ENCODE results near the gene PCDH9.

PCDH9 gene

DNA sequence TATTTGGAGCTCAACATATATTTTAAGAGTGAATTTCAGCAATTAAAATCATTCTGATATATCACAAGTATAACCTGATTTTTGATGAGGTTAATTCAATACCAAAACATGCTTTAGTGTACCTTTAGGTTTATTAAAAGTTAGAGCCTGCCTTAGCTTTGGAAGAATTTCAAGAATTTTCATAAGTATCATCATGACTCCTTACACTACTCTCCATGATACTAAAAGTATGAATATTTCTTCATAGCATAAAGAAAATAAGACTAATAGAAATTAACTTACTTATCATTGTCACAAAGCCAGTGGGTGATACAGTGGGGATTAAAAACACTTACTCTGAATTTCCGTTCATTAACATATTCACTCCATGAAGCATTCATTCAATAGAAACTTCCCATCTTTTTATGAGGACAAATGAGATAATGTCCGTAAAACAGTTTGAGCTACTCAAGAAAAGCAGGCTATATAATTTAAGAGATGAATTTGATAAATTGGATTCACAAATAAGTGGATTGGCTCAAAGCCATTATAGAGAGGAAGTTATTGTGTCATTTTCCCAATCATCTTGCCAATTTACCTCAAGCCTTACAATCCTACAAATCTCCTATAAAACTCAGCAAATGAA, 214.0 kb downstream of the PCDH9 start:
- no peak for DNase-seq

- no peak for DNase-seq
Measured at GRCh38 chr13:67014399-67014798, 215.7 kb downstream of the PCDH9 start.

- no peak for DNase-seq
Measured at GRCh38 chr13:67013709-67014108, 216.4 kb downstream of the PCDH9 start.

DNA sequence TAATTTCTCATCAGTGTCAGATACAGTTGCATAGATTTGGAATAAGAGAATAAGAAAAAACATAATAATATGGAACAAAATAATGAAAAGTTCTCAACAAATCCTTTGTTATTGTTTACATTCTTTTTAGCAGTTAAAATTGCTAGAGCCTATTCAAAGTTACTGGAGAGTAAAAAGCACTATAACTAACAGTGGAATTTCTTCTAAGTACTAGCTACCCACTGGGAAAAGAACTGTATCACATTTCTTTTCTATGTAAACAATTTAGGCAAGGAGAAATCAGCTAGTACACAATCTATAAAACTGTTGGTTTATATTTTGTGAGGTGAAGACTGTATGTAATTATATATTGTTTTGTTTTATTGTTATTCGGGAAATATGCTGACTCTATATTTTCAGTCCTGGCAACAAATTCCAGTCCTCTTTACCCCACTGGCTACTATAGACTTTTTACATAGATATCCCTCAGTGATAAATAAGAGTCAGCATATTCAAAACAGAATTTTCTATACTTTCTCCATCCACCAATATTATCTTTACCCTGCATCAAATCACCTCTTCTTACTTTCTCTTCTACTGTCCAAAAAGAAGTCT, 222.0 kb downstream of the PCDH9 start:
- DNase-seq, result no peak

DNA sequence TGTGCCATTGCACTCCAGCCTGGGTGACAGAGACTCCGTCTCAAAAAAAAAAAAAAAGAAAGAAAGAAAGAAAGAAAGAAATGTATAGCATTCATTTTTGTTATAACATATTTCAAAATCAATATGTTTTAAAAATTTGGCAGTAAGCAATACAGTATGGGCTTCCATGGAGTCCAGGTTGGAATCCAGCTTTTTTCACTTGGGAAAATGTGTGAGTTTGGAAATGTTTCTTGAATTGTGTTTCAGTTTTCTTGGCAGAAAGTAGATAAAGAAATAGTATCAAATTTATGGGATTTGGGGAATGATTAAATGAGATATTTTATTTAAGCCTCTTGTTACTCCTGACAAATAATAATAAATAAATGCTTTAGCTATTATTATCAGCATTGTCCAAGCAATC, 225.6 kb downstream of the PCDH9 start:
- DNase-seq, result no peak

DNA sequence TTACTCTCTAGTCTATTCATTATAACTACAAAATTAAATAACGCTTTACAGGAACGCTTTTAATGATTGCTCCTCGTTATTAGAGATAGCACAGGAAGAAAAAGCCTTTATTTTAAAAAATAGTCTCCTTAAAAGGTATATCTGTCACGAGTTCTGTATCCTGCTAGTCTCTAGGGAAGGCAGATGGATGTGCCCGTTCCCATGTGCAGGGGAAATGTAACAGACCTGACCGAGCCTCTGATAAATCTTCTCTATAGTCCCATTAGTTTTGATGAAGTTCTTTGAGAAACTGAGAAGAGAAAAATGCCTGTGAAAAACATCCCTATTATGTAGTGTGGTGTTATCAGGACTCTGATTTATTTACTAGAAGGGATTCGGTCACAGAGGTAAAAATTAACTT, 226.4 kb downstream of the PCDH9 start:
- DNase-seq, result no peak

DNA sequence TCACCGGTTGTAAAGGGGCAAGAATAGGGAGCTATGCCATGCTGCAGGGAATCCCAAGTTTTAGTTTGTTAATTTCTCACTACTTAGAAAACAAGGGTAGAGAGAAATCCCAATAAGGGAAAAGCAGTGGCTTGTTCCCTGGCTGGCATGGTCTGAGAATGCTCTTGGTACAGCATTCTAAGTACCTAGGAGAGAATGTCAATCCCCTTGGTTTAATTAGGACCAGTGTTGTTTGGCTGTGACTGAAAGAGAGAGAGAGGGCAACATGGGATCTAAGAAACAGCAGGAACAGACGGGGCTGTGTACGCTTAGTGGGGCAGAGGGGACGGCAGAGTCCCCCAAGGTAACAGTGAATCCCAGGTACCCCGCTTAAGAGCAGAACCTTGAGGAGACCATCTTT, 228.8 kb downstream of the PCDH9 start:
- DNase-seq, result no peak

DNA sequence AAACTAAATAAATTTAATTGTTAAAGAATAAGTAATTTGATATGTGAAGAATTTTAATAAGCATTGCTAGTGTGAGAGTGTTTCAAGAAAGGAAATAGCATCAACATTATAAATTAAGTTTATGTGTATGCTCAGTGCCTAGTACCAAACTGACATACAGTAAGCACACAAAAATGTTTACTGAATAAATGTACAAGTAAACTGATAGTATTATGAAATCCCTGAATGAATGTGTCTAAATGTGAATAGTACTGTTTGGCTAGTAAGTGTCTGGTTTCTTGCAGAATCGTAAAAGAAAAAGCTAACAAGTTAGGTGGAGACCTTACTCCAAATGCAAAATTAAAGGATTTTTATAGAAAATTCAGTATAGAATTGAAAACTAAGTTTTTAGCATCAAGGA, 233.6 kb downstream of the PCDH9 start:
- no peak for DNase-seq

GRCh38 chr13:66995203-66995611, 234.9 kb downstream of the PCDH9 start:
- no peak for DNase-seq

- no peak for DNase-seq
Measured at GRCh38 chr13:66994517-66995202, 235.5 kb downstream of the PCDH9 start.

- DNase-seq, result peak; percentile 43
Measured at GRCh38 chr13:66994097-66994496, 236.0 kb downstream of the PCDH9 start.

- DNase-seq, result no peak
Measured at GRCh38 chr13:66992719-66993118, 237.4 kb downstream of the PCDH9 start.

GRCh38 chr13:66992183-66992582, 238.0 kb downstream of the PCDH9 start:
- DNase-seq, result no peak

GRCh38 chr13:66984241-66984640, 245.9 kb downstream of the PCDH9 start:
- DNase-seq, result no peak

GRCh38 chr13:66981912-66982311, 248.2 kb downstream of the PCDH9 start:
- no peak for DNase-seq

DNA sequence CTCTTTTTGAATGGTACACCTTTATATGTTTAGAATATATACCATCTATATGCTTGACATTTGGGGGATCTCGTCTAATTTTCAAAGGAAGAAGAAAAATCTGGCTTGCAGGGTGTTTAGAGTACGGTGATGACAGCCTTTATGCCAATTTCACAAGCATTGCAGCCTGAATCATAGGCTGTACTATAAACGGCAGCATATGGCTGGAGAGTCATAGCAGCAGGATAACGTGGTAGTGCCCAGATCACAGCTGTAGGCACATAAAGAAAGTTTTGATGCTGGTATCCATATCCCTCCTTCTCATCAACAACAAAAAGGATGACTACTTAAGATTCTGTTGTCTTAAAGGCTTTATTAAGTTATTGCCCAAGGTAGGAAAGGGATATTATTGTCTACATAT, 253.0 kb downstream of the PCDH9 start:
- DNase-seq, result no peak

DNA sequence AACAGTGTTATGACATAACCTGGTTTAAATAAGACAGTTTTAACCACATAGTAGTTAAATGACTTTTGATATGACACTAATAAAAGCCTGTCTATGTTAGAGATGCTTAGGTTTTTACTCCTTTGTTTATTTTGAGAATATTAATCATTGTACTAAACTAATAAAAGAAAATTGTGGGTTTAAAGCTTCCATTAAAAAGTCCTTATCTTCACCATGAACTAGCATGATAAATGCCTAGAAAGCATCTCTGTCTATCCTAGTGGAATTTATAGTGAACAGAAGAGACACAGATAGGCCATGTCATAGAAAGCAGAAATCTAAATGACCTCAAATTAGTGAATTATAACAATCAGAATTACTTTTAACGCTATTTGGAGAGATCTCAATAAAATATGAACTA, 255.2 kb downstream of the PCDH9 start:
- no peak for DNase-seq

DNA sequence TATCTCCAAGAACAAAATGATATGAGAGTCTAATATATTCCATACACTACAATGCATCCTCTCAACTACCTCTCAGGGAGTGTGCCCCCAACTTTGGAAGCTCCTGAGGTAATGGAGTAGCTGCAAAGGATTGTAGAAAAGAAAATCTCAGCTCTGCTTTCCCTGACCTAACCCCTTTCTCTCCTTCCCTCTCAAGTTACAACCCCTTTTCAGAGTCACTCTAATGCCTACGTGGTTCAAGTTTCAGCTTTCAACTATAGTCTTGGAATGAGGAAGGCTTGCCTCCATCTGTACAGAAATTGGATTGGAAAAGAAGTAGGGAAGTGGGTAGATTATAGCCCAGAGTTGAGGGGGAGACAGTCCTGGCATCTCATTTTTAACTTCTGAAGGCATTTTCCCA, 256.0 kb downstream of the PCDH9 start:
- DNase-seq, result no peak

GRCh38 chr13:66972659-66973058, 257.5 kb downstream of the PCDH9 start:
- no peak for DNase-seq

GRCh38 chr13:66971004-66971403, 259.1 kb downstream of the PCDH9 start:
- DNase-seq, result no peak

GRCh38 chr13:66969291-66969690, 260.8 kb downstream of the PCDH9 start:
- DNase-seq, result no peak

DNA sequence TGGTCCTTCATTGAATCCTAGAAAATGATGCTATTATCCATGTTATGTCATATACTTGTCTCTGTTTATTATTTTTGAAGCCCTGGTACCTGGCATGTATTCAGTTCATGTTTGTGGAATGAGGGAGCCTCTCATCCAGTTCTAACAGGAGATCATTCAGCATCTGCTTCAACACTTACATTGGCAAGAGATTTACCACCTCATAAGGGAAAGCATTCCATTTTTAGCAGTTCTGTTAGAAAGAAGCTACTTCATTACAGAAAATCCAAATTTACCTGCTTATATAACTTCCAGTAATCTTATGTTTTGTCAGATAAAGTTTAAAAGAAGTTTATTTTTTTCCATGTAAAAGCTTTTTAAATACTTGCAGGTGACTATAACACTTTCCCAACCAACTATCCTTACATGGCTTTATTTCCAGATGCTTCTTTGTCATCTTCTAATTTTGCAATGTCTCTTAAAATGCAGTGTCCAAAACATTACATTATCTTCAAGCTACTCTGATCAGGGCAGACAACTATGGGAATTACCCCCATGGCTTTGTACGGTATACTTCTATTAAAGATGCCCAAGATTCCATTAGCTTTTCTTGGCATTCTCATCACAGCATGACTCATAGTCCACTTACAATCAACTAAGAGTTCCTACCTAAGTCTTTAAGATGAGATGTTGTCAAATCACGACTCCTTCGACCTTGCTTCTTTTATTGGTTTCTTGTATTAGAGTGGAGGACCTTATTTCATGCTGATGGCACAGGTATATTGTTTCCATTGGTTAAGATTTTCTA, 262.1 kb downstream of the PCDH9 start:
- no peak for DNase-seq

- no peak for DNase-seq
Measured at GRCh38 chr13:66965181-66965580, 265.0 kb downstream of the PCDH9 start.

DNA sequence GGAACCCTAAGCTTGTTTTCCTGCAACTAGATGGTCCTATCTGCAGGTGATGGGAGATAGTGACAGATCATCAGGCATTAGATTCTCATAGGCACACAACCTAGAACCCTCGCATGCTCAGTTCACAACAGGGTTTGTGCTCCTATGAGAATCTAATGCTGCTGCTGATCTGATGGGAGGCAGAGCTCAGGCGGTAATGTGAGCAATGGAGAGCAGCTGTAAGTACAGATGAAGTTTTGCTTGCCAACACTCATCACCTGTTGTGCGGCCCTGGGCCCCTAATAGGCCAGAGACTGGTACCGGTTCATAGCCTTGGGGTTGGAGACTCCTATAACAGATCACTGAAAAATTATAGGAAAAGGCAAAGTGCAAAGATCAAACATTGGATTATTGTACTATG, 267.2 kb downstream of the PCDH9 start:
- DNase-seq, result no peak

Data from amniotic stem cell (primary cell).